Measurements from ENCODE around the gene NFAM1. TPM values are rescaled to one million over a fixed set of nuclear protein-coding genes. Genes with fewer than 3 reads are reported as not detected.

Gene NFAM1
- total and polyA plus RNA-seq, 4 donors: 0.36 to 3.8 (median 2.6) TPM

- Histone ChIP-seq H3K27me3 (ENCODE audit: control insufficient read depth in 4 of 4, insufficient read depth in 4 of 4, low read length in 3 of 4) (no peaks in the 10 kb centered on the region), H3K36me3 (ENCODE audit: control insufficient read depth in 4 of 4, insufficient read depth in 3 of 4, low read depth in 1 of 4, low read length in 3 of 4) (no peaks in the 10 kb centered on the region), H3K4me3 (ENCODE audit: low read depth in 1 of 3, low read length in 3 of 3) (no peak overlapping the region), H3K9me3 (ENCODE audit: control insufficient read depth in 4 of 4, low read length in 3 of 4) (no peaks in the 10 kb centered on the region), H3K9ac (ENCODE audit: low read depth in 1 of 2, low read length in 2 of 2) (no peak overlapping the region), H3K4me1 (ENCODE audit: control insufficient read depth in 4 of 4, insufficient read depth in 4 of 4, low read length in 3 of 4) (no peaks in the 10 kb centered on the region), H3K27ac (ENCODE audit: low read depth in 1 of 2, low read length in 2 of 2) (no peak overlapping the region)
- DNase-seq (ENCODE audit: low spot score): no peak
- TF ChIP-seq RAD21 (IDR thresholded peaks at IDR 0.05): no peak
- 80% methylated on average over 12 of the region's 12 CpGs for WGBS
These were observed 13.4 kb downstream of the NFAM1 start for GRCh38 chr22:42418811-42419242.

- no peak overlapping the region for H3K9ac ChIP-seq (ENCODE audit: low read depth in 1 of 2, low read length in 2 of 2)
- no peaks in the 10 kb centered on the region for H3K4me1 ChIP-seq (ENCODE audit: control insufficient read depth in 4 of 4, insufficient read depth in 4 of 4, low read length in 3 of 4)
- no peaks in the 10 kb centered on the region for H3K27me3 ChIP-seq (ENCODE audit: control insufficient read depth in 4 of 4, insufficient read depth in 4 of 4, low read length in 3 of 4)
- TF ChIP-seq HNF4G (IDR thresholded peaks at IDR 0.05) (no peak), GABPA (IDR thresholded peaks at IDR 0.05 in 1 of 2, conservative IDR thresholded peaks at IDR 0.05 in 1 of 2) (no peak), RXRA (IDR thresholded peaks at IDR 0.05) (no peak), FOXA2 (IDR thresholded peaks at IDR 0.05) (no peak), YY1 (IDR thresholded peaks at IDR 0.05) (no peak), SP1 (IDR thresholded peaks at IDR 0.05) (no peak), RAD21 (IDR thresholded peaks at IDR 0.05) (no peak), NR2F2 (IDR thresholded peaks at IDR 0.05) (no peak), JUND (IDR thresholded peaks at IDR 0.05) (no peak), MAX (IDR thresholded peaks at IDR 0.05) (no peak), EGR1 (IDR thresholded peaks at IDR 0.05; ENCODE audit: low read depth in 2 of 2) (no peak), HNF4A (conservative IDR thresholded peaks at IDR 0.05) (no peak), ATF3 (IDR thresholded peaks at IDR 0.05) (no peak)
- 91% methylated on average over 11 of the region's 11 CpGs for WGBS
- no peaks in the 10 kb centered on the region for H3K36me3 ChIP-seq (ENCODE audit: control insufficient read depth in 4 of 4, insufficient read depth in 3 of 4, low read depth in 1 of 4, low read length in 3 of 4)
- no peak overlapping the region for H3K4me3 ChIP-seq (ENCODE audit: low read depth in 1 of 3, low read length in 3 of 3)
- no peak for DNase-seq (ENCODE audit: low spot score)
- H3K9me3 ChIP-seq (ENCODE audit: control insufficient read depth in 4 of 4, low read length in 3 of 4): no peaks in the 10 kb centered on the region
- H3K27ac ChIP-seq (ENCODE audit: low read depth in 1 of 2, low read length in 2 of 2): no peak overlapping the region
These were observed 14.4 kb downstream of the NFAM1 start for GRCh38 chr22:42417645-42418305.

- TF ChIP-seq ATF3 (IDR thresholded peaks at IDR 0.05): no peak
- no peak for TF ChIP-seq FOXA1 (IDR thresholded peaks at IDR 0.05)
- no peak for TF ChIP-seq CTCF (IDR thresholded peaks at IDR 0.05; ENCODE audit: low read depth, low read length, missing input control)
- no peak for TF ChIP-seq ZBTB33 (IDR thresholded peaks at IDR 0.05)
- TF ChIP-seq FOXA2 (IDR thresholded peaks at IDR 0.05): no peak
- H3K9me3 ChIP-seq (ENCODE audit: control insufficient read depth in 4 of 4, low read length in 3 of 4): no peaks in the 10 kb centered on the region
- WGBS: 93% methylated on average over 18 of the region's 18 CpGs
- no peaks in the 10 kb centered on the region for H3K4me1 ChIP-seq (ENCODE audit: control insufficient read depth in 4 of 4, insufficient read depth in 4 of 4, low read length in 3 of 4)
- H3K27ac ChIP-seq (ENCODE audit: low read depth in 1 of 2, low read length in 2 of 2): no peak overlapping the region
- no peak overlapping the region for H3K9ac ChIP-seq (ENCODE audit: low read depth in 1 of 2, low read length in 2 of 2)
- DNase-seq (ENCODE audit: low spot score): no peak
- H3K4me3 ChIP-seq (ENCODE audit: low read depth in 1 of 3, low read length in 3 of 3): no peak overlapping the region
- no peaks in the 10 kb centered on the region for H3K36me3 ChIP-seq (ENCODE audit: control insufficient read depth in 4 of 4, insufficient read depth in 3 of 4, low read depth in 1 of 4, low read length in 3 of 4)
- no peaks in the 10 kb centered on the region for H3K27me3 ChIP-seq (ENCODE audit: control insufficient read depth in 4 of 4, insufficient read depth in 4 of 4, low read length in 3 of 4)
These were observed 15.5 kb downstream of the NFAM1 start for GRCh38 chr22:42416671-42417230.

Data from liver (tissue), 9 donors.